Renal pelvis (tissue), 4 donors: Measurements from ENCODE around the gene TENM3. TPM values are rescaled to one million over a fixed set of nuclear protein-coding genes. Genes with fewer than 3 reads are reported as not detected.

Source experiments
- DNase-seq: peaks from one replicate; pipeline ENCODE4 v3.0.0-alpha.2; 2013
- polyA plus RNA-seq, 3 donors: library from polyadenylated mRNA; unstranded; fragments of 120-200 nt; gene quantifications; one replicate each; pipeline ENCODE4 v1.2.1, GENCODE V29; 2013; ENCODE audit not compliant: insufficient read length in 3 of 3

The TENM3 gene
- polyA plus RNA-seq, 3 donors: 17.4 to 21.5 (median 20.5) TPM

GRCh38 chr4:182286931-182287330 lies 43.7 kb downstream of the TENM3 start:
- DNase-seq: no peak

- no peak for DNase-seq
These were observed 45.3 kb downstream of the TENM3 start for GRCh38 chr4:182288534-182288933.

GRCh38 chr4:182289809-182290208 lies 46.6 kb downstream of the TENM3 start:
- DNase-seq: no peak

DNA sequence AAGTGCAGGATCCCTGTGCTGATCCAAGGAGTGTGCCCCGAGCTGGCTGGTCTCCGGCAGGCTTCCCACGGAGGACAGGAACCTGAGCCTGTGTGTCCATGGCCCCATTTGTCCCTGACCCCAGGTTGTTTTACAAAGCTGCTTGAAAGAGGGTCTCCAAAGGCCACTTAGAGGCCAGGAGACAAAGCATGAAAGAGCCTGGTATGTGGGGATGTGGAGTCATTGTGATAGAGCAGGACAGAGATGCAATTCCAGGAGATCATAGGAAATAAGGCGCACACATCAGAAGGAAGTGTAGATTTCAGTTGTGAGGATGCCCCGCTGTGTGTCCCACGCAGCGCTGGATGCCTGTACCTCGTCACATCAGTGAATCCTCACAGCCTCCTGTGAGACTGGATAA lies 48.0 kb downstream of the TENM3 start:
- DNase-seq: no peak

DNA sequence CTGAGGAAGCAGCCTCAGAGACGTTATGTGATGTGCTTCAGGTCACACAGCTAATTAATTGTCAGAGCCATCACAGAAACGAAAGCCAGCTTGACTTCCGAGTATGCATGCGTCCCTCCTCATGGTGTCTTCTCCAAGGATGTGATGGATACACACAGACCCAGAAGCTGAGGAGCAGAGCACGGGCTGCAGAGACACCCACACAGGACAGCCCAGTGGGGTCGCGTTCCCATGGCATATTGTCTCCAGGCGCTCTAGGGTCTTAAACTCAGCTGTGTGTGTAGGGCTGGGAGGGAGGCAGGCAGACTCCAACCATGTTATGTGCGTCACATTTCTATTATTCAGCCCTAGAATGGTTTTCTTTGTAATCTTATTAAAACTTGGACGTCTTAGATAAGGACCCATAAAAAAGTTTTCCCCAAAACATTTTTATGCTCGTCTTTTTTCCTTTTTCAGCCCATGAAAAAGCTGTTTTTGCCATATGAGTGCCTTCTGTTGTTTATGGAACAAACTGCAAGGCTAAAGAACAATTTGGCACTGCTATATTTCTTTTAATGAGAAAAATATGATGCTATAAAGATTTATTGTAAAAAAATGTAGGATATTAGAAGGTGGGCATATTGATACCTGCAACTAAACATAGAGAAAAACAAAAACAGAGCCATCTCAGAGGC lies 48.5 kb downstream of the TENM3 start:
- no peak for DNase-seq

DNA sequence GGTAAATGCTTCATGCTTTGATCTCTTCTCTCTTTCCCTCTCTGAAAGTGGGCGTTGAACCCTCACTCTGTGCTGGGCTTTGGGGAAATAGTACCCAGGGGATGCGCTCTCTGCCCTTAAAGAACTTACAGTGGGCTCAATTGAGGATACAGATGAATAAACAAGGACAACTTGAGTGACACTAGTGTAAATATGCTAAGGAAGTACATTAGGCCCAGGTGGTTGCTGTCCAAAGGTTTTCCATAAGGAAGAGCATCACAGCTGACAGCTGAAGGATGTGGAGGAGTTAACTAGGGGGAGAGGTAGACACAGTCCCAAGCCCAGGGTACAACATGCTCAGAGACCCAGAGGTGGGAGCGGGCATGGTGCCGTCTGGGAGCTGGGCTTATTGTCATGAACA lies 49.4 kb downstream of the TENM3 start:
- no peak for DNase-seq

GRCh38 chr4:182293691-182294255 lies 50.6 kb downstream of the TENM3 start:
- no peak for DNase-seq

- no peak for DNase-seq
These were observed 51.2 kb downstream of the TENM3 start for GRCh38 chr4:182294451-182294850.

- DNase-seq: no peak
These were observed 54.5 kb downstream of the TENM3 start for GRCh38 chr4:182297659-182298058.

GRCh38 chr4:182301736-182302135 lies 58.5 kb downstream of the TENM3 start:
- no peak for DNase-seq

GRCh38 chr4:182303847-182304246 lies 60.6 kb downstream of the TENM3 start:
- DNase-seq: no peak

DNA sequence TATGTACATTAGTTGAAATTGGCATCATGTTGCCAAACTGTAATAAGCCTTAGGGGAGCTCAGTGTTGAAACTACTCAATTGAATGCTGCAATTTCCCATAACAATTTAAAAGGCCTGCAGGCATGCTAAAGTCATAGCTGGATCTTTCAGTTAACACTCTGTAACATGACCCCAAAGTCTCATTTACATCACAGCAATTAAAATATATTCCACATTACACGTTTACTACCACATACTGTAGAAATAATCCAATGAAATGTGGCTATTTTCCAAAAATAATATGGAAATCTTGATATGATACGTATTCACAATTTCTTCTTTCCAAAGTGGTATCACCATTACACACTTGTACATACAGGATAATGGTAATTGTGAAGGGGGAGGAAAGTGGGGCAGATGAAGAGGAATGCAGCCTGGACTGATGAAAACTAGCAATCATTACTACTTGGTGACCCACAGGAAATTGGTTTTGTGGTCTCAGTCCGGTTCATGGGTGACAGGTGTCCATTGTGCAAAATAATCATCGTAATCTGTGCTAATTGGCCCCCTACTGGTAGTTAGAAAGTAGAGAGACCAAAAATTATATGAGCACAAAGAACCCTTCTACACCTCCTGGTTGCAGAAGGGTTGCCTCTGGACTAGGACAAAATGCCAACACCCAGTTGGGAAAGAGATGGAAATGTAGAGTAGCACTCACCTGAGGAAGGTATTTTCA lies 63.7 kb downstream of the TENM3 start:
- DNase-seq: no peak

- DNase-seq: no peak
These were observed 64.5 kb downstream of the TENM3 start for GRCh38 chr4:182307746-182308145.

DNA sequence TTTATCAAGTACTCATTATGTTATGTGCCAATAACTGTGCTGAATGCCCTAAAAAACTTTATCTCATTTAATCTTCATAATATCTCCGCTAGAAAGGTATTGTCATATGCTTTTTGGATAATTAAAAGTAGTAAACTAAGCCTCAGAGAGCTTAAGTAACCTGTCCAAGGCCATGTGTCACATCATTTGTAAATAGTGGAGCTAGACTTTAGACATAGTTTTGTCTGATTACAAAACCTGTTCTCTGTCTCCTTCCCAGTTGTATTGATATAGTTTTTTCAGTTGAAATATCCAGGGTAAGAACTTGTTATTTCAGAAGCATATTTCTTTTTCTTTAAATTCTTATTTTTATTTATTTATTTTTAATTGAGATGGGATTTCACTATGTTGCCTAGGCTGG lies 66.7 kb downstream of the TENM3 start:
- DNase-seq: no peak

DNA sequence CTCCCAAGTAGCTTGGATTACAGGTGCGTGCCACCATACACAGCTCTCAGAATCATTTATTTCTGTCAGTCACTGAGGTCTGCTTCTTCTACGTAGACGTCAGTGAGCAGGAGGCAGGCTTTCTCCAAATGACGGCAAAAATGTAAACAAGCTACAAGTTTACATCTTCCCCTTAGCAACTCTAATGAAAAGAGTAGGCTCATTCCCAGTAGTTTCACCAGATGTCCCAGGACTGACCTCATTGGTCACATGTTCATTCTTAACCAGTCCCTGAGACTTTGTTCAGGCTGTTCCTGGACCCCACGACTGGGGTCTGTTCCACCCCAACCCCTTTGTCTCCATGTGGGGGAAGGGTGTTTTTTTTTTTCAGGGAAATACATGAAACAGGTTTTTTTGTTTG lies 67.1 kb downstream of the TENM3 start:
- DNase-seq: no peak

DNA sequence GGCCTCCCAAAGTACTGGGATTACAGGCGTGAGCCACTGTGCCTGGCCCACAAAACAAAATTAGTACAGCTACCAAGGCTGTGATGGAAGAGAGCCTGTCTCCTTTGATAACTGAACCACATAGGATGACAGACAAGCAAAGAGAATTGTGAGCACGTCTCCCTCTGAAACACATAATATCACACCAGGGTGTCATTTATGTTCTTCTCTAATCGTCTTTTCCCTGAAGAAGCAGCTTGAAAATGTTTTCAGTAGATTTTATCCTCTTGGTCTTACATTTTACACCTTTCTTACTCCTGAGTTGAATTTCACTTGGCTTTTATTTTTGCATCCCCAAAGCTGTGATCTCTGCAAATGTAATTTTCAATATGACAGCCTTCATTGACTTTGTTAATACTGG lies 67.8 kb downstream of the TENM3 start:
- no peak for DNase-seq

- no peak for DNase-seq
These were observed 71.3 kb downstream of the TENM3 start for GRCh38 chr4:182314537-182314936.

DNA sequence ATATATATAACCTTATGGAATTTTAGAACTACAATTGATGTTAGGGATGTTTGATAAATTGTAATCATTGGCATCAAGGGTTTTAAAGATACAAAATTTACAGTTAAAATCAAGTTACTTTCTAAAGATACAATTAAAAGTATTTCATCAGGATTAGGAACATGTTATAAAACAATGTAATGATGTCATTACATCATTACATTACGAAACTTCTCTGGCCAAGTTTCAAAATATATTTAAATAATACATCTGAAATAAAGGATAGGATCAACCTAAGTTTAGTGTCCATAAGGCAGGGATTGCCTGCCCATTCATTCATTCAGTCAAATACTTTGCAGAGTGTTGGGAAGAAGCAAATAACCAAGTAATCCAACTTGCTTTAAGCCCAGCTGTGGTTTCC lies 75.1 kb downstream of the TENM3 start:
- DNase-seq: no peak

GRCh38 chr4:182320092-182320491 lies 76.9 kb downstream of the TENM3 start:
- DNase-seq: no peak

DNA sequence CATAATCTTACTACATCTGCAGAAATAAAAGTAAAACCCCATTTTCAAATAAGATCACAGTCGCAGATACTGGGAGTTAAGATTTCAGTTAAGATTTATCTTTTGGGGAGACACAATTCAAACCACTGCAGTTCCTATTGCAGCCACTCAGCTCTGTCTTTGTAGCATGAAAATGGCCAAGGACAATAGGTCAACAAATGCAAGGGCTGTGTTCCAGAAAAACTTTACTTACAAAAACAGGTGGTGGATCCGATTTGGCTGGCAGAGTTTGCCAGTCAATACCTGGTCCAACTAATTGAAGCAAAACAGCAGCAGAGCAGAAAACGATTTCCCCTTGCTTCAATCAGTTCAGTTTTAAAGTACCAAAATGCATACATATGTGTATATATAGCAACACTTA lies 77.4 kb downstream of the TENM3 start:
- DNase-seq: no peak

DNA sequence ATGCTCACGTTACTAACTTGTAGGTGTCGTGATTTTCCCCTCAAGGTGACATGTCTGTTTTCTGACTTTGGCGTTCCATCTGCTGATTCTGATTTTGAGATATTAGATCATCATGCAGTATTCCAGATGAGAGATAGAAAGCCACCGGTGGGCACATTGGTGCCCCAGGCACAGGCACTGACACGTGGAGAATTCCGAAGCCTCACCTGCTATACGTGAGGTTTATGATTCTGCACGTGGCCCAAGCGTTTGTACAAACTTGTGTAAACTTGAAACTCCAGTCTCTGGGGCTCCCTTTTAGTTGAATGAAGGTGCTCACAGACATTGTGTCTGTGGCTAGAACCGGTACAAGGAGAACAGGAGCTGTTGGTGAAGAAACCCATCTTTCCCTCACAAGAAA lies 81.1 kb downstream of the TENM3 start:
- DNase-seq: no peak

DNA sequence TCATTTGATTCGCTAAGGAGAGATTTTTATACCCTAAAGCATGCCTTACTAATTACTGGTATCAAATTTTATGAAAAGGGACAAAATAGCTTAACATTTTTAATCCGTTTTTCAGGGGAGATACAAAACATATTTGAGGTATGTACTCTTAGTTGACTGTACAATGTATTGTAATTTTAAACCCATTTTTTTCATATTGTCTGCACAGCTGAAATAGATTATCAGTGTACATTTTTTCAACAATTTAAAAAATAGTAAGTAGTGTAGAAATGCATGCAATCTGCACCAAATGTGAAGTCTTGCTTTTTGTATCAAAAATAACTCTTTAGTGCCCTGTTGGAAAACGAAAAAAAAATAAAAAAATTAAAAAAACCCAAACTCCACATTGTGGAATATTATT lies 82.2 kb downstream of the TENM3 start:
- DNase-seq: no peak

DNA sequence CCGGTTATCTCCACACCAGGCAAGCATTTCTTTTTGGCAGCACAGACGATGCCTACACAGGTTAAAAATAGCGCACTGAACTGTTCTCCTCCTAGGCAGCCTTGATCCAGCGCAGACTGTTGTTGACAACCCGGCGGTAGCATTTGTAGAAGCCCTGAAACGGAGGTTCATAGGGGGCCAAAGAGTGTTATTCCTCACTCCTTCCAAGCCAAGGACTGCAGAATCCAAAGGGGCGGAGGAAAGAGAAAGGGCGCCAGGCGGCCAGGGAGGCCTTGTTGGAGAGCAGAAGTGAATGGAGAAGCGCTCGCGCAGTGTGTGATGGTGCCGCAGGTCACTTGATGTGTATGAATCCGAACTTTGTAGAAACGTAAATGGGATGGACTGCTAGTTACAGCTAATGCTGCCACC lies 82.7 kb downstream of the TENM3 start:
- no peak for DNase-seq

DNA sequence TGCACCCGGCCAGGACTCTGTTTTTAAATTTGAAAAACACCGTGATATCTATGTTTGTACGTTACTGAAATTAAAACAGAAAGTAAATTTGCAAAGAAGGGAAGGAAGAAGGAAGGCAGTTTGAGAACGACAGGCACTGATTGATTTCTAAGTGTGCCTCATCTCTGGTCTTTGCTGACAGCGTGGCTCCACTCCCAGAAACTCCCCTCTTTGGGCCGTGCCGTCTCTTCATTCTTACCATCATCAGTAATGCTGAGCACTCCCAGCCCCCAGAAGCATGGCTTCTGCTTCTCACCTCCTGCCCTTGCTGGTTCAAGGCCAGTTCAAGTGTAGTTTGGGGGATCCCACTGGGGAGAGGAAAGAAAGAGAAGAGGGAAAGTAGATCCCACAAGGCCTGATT lies 85.3 kb downstream of the TENM3 start:
- DNase-seq: no peak
